Mononuclear cell (primary cell): ENCODE results near the gene RTN4RL2. TPM values are rescaled to one million over a fixed set of nuclear protein-coding genes. Genes with fewer than 3 reads are reported as not detected.

Source experiments
- H3K27me3 ChIP-seq: 2 replicates; pipeline ENCODE4 v1.6.0; 2011; ENCODE audit warnings: low read length, control low read depth; ENCODE audit not compliant: insufficient read depth
- H3K4me1 ChIP-seq: 2 replicates; pipeline ENCODE4 v1.5.1; 2011; ENCODE audit warnings: mild to moderate bottlenecking, low read length, control low read depth; ENCODE audit not compliant: insufficient read depth
- H3K4me3 ChIP-seq: 2 replicates; pipeline ENCODE4 v1.5.1; 2011; ENCODE audit warnings: mild to moderate bottlenecking, low read length, moderate library complexity
- H3K9me3 ChIP-seq: 2 replicates; pipeline ENCODE4 v1.5.1; 2011; ENCODE audit warnings: low read depth, mild to moderate bottlenecking, control low read depth, low read length
- total RNA-seq: library from RNA; depleted of rRNA; stranded (reverse); fragments of >200 nt; gene quantifications from one replicate; pipeline ENCODE4 v1.2.3, GENCODE V29; 2012

The RTN4RL2 gene
- 0.10 TPM for total RNA-seq

GRCh38 chr11:57460022-57460757 is at the start of gene RTN4RL2:
TSS of gene RTN4RL2 (plus strand) at chr11:57460528. CDS start at chr11:57460866, 338 bp downstream.
- Histone ChIP-seq H3K27me3 (peaks cover 33% of the 10 kb centered on the region), H3K4me3 (peak within 1 kb of the TSS; percentile 16), H3K4me1 (peaks cover 35% of the 10 kb centered on the region), H3K9me3 (no peaks in the 10 kb centered on the region)

DNA sequence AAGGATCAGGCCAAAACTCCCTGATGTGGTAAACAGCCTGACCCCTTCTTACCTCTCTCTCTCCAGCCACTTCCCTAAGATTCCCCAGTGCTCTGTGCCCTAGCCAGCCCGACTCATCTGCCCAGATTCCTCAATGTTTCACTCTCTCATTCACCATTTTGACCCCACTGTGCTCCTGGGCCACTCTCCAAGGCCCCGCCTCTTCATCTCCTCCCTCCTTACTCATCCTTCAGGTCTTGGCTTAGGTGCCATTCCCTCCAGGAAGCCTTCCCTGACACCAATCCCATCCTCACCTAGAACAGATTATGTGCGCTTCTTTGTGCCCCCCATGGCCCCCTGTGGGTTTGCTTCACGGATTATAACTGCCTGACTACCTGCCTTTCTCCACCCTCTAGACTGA is 46.6 kb upstream of the RTN4RL2 start:
- no peaks in the 10 kb centered on the region for H3K27me3 ChIP-seq
- no peaks in the 10 kb centered on the region for H3K4me1 ChIP-seq
- H3K9me3 ChIP-seq = no peaks in the 10 kb centered on the region
- H3K4me3 ChIP-seq = no peak overlapping the region

- Histone ChIP-seq H3K4me1 (no peaks in the 10 kb centered on the region), H3K4me3 (no peak overlapping the region), H3K27me3 (no peaks in the 10 kb centered on the region), H3K9me3 (no peaks in the 10 kb centered on the region)
Observed at GRCh38 chr11:57414612-57415212, 45.6 kb upstream of the RTN4RL2 start.

- H3K4me3 ChIP-seq = no peak overlapping the region
- H3K4me1 ChIP-seq = peaks cover 2% of the 10 kb centered on the region
- no peaks in the 10 kb centered on the region for H3K9me3 ChIP-seq
- H3K27me3 ChIP-seq = no peaks in the 10 kb centered on the region
Observed at GRCh38 chr11:57416436-57416835, 43.9 kb upstream of the RTN4RL2 start.

GRCh38 chr11:57417056-57417455 is 43.3 kb upstream of the RTN4RL2 start:
- H3K27me3 ChIP-seq = no peaks in the 10 kb centered on the region
- H3K4me1 ChIP-seq = peaks cover 6% of the 10 kb centered on the region
- no peaks in the 10 kb centered on the region for H3K9me3 ChIP-seq
- no peak overlapping the region for H3K4me3 ChIP-seq

GRCh38 chr11:57418131-57418530 is 42.2 kb upstream of the RTN4RL2 start:
- H3K4me1 ChIP-seq = peaks cover 6% of the 10 kb centered on the region
- H3K9me3 ChIP-seq = no peaks in the 10 kb centered on the region
- H3K4me3 ChIP-seq = no peak overlapping the region
- no peaks in the 10 kb centered on the region for H3K27me3 ChIP-seq

DNA sequence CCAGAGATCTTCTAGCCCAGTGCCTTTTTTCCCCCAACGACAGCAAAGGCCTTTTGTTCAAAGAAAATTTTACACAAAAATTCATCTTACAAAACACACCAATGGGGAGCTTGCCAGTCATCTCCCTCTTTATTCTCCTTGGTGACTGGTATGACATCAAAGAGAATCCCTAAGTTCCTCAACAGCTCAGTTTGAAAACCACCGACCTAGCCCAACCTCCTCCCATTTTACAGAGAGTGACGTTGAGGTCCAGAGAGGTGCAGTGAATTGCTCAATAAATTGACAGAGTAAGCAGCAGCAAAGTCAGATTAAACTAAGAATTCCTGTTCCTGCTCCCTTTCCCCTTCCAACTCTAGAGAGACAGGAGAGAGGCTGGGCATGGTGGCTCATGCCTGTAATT is 41.2 kb upstream of the RTN4RL2 start:
- no peaks in the 10 kb centered on the region for H3K27me3 ChIP-seq
- H3K4me3 ChIP-seq = no peak overlapping the region
- H3K4me1 ChIP-seq = peaks cover 13% of the 10 kb centered on the region

GRCh38 chr11:57421066-57421465 is 39.3 kb upstream of the RTN4RL2 start:
- Histone ChIP-seq H3K27me3 (no peaks in the 10 kb centered on the region), H3K4me1 (peaks cover 32% of the 10 kb centered on the region), H3K9me3 (no peaks in the 10 kb centered on the region)

More for the DNA sequence above, 41.2 kb upstream of the RTN4RL2 start:
- no peaks in the 10 kb centered on the region for H3K9me3 ChIP-seq

GRCh38 chr11:57421805-57422204 is 38.5 kb upstream of the RTN4RL2 start:
- H3K27me3 ChIP-seq = no peaks in the 10 kb centered on the region
- H3K9me3 ChIP-seq = no peaks in the 10 kb centered on the region
- H3K4me3 ChIP-seq = no peak overlapping the region
- H3K4me1 ChIP-seq = peaks cover 38% of the 10 kb centered on the region

More at GRCh38 chr11:57421066-57421465, 39.3 kb upstream of the RTN4RL2 start:
- no peak overlapping the region for H3K4me3 ChIP-seq

DNA sequence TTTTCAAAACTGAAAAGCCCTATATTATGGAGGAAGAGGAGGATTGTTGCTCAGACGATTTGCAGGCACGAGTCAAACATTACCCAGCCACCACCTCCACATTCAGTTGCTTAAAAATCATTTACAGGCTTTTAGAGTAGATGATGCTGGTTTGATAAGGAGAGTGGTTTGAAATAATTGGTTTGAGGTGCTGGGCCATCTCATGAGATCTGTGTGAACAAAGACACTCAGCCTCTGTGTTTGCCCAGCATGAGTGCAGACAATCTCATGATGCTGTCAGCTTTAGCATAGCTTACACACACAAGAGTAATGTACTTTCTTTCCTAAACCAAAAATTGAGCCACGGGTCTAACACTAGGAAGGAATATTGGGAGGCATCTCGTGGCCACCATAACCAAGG is 37.7 kb upstream of the RTN4RL2 start:
- peaks cover 45% of the 10 kb centered on the region for H3K4me1 ChIP-seq
- no peak overlapping the region for H3K4me3 ChIP-seq
- no peaks in the 10 kb centered on the region for H3K27me3 ChIP-seq
- H3K9me3 ChIP-seq = no peaks in the 10 kb centered on the region

GRCh38 chr11:57424137-57424791 is 36.1 kb upstream of the RTN4RL2 start:
- Histone ChIP-seq H3K4me3 (no peak overlapping the region), H3K27me3 (no peaks in the 10 kb centered on the region), H3K4me1 (peaks cover 47% of the 10 kb centered on the region), H3K9me3 (no peaks in the 10 kb centered on the region)

- Histone ChIP-seq H3K27me3 (no peaks in the 10 kb centered on the region), H3K4me1 (peaks cover 47% of the 10 kb centered on the region), H3K4me3 (peak overlapping the region; percentile 6), H3K9me3 (no peaks in the 10 kb centered on the region)
Observed at GRCh38 chr11:57424792-57425564, 35.4 kb upstream of the RTN4RL2 start.

DNA sequence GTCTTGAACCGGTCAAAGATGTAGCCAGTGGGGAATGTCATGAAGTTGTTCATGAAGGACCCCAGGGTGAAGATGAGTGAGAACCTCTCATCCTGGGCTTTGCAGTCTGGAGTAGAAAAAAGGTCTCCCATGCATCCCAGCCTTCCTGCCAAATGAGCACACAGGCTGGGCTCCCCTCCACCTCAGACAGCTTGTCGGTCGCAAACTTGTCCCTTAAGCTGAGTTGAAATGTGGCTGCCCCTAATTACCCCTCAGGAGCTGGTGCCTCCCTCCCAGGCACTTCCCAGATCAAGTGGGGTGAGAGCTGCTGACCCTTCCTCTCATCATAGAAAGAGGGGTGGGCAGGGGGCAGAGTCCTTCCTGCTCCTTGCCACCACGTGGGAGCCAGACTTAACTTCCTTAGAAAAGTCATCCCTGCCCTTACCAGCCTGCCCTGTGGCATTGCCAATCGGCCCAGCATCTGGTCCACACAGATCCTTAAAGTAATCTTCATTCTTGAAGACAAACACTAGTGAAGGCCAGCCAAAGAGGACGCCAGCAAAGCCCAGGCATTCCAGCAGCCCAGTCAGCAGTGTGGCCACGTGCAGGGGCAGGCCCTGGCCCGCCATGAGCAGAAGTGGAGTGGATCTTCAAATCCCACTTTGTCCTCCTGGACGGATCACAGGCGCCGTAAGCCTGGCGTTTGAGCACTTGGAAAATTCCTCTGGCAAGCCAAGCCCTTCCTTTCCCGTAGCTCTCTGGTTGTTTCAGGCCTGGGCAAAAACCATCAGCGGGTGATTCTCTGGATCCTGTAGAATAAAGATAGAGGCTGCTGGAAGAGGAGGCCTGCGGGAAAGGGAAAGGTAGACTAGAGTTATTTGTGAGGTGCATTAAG is 34.5 kb upstream of the RTN4RL2 start:
- H3K27me3 ChIP-seq = no peaks in the 10 kb centered on the region
- H3K4me1 ChIP-seq = peaks cover 47% of the 10 kb centered on the region
- H3K4me3 ChIP-seq = peak overlapping the region; percentile 58
- H3K9me3 ChIP-seq = no peaks in the 10 kb centered on the region

GRCh38 chr11:57426439-57426928 is 33.8 kb upstream of the RTN4RL2 start:
- H3K4me3 ChIP-seq = peak overlapping the region; percentile 58

More at GRCh38 chr11:57426439-57426928, 33.8 kb upstream of the RTN4RL2 start:
- peaks cover 46% of the 10 kb centered on the region for H3K4me1 ChIP-seq
- no peaks in the 10 kb centered on the region for H3K27me3 ChIP-seq
- H3K9me3 ChIP-seq = no peaks in the 10 kb centered on the region
